ENCODE results near the gene CCDC117. TPM values are rescaled to one million over a fixed set of nuclear protein-coding genes. Genes with fewer than 3 reads are reported as not detected.
A peak's percentile ranks its signal among the peaks of the same experiment; 100 is the strongest.

The CCDC117 gene
- 40.0 and 41.4 TPM in 2 replicates for total RNA-seq (2021)
- long read RNA-seq, transcript CCDC117-201 (5 exons, 3,985 nt), result major isoform, 169 of 194 reads
- long read RNA-seq, partial matches to known transcripts, result 4 of 194 reads
- long read RNA-seq, other reads (novel, unspliced or antisense), result 17 of 194 reads

- H3K4me2 ChIP-seq (ENCODE audit: insufficient read depth, insufficient read length, low read length), result peak within 1 kb of the TSS; percentile 93
- no peak within 1 kb of the TSS for H2BK15ac ChIP-seq (ENCODE audit: low read depth, low read length)
- H3T11ph ChIP-seq (ENCODE audit: low read length), result no peak within 1 kb of the TSS
- no peaks in the 10 kb centered on the region for H3K27me3 ChIP-seq (ENCODE audit: insufficient read depth, low read length)
- peaks cover 9 to 15% of the 10 kb centered on the region in 2 experiments for H3K4me1 Mint-ChIP-seq
- H2AFZ ChIP-seq (ENCODE audit: low read length), result peak within 1 kb of the TSS; percentile 32
- no peaks in the 10 kb centered on the region for H3K27me3 Mint-ChIP-seq (ENCODE audit: low read depth)
- no peak within 1 kb of the TSS for H2AK5ac ChIP-seq (ENCODE audit: insufficient read length, low read length)
- no peak within 1 kb of the TSS for H2BK5ac ChIP-seq (ENCODE audit: insufficient read length, low read length)
- no peak within 1 kb of the TSS for H2BK12ac ChIP-seq (ENCODE audit: insufficient read length, low read depth, low read length)
- H4K20me1 ChIP-seq (ENCODE audit: control insufficient read depth, insufficient read depth, insufficient read length), result no peaks in the 10 kb centered on the region
- no peaks in the 10 kb centered on the region for H3K23me2 ChIP-seq (ENCODE audit: insufficient read length, low read depth, low read length, poor library complexity, severe bottlenecking)
- H3K9me3 ChIP-seq (ENCODE audit: control insufficient read depth, low read depth, low read length), result no peaks in the 10 kb centered on the region
- H3K27ac Mint-ChIP-seq, result peak within 1 kb of the TSS; percentile 71 to 94 (median 84)
- H3K4me1 ChIP-seq (ENCODE audit: insufficient read depth, low read length), result no peaks in the 10 kb centered on the region
- H4K8ac ChIP-seq (replicated peaks; ENCODE audit: insufficient read length, low read depth, low read length), result no peak within 1 kb of the TSS
- H4K5ac ChIP-seq (ENCODE audit: insufficient read length, low read depth, low read length), result no peak within 1 kb of the TSS
- TF ChIP-seq CTCF (conservative IDR thresholded peaks at IDR 0.05), result peak; percentile 42; the same call in 2 of the 3 replicates
- no peak within 1 kb of the TSS for H4K91ac ChIP-seq (ENCODE audit: insufficient read length, low read depth, low read length)
- peaks cover 1 to 9% of the 10 kb centered on the region in 2 experiments; a peak in 4 of 5 replicates for H3K9me3 Mint-ChIP-seq
- no peak within 1 kb of the TSS for H2BK120ac ChIP-seq (ENCODE audit: low read depth, low read length, poor library complexity, severe bottlenecking)
- no peak within 1 kb of the TSS for H2BK20ac ChIP-seq (ENCODE audit: low read depth, low read length, poor library complexity, severe bottlenecking)
- no CpG with 5 or more reads among the region's 92 CpGs for WGBS (ENCODE audit: extremely low coverage, insufficient read length, low lambda C conversion rate)
- no peaks in the 10 kb centered on the region; the same call in 1 of the 2 replicates for H3K79me2 ChIP-seq (ENCODE audit: insufficient read depth, low read length)
- peaks cover 20 to 41% (median 37%) of the 10 kb centered on the region in 3 experiments; a peak in 6 of 7 replicates for H3K36me3 Mint-ChIP-seq (ENCODE audit: insufficient read depth in 1 of 3, low read depth in 3 of 3)
- no peak within 1 kb of the TSS for H3K18ac ChIP-seq (ENCODE audit: insufficient read length, low read depth, low read length)
- no peak within 1 kb of the TSS for H3K27ac ChIP-seq (ENCODE audit: insufficient read length, low read depth, low read length)
- H3K9ac ChIP-seq (ENCODE audit: extremely low read depth, insufficient read length, low read length), result peak within 1 kb of the TSS; percentile 75
- peak within 1 kb of the TSS; percentile 80 for H3K14ac ChIP-seq (ENCODE audit: insufficient read depth, low read length)
- H3K4me3 Mint-ChIP-seq, result peak within 1 kb of the TSS; percentile 80 to 91
- H3K56ac ChIP-seq (ENCODE audit: insufficient read length, low read depth, low read length), result no peak within 1 kb of the TSS
- H3K79me1 ChIP-seq (ENCODE audit: insufficient read depth, low read depth, low read length, poor library complexity, severe bottlenecking), result peaks cover 3% of the 10 kb centered on the region
- no peak within 1 kb of the TSS for H3K4ac ChIP-seq (ENCODE audit: low read depth, low read length)
- H3K23ac ChIP-seq (ENCODE audit: insufficient read length, low read depth, low read length), result no peak within 1 kb of the TSS
- DNase-seq, result peak; percentile 96
These were observed at the start of gene CCDC117 for GRCh38 chr22:28772633-28773460. CCDC117 (plus strand) TSS chr22:28772695; CDS start chr22:28772850, 155 bp downstream.

Data from H9 (cell line).